Liver (tissue), 3 donors: ENCODE measurements around the gene VSNL1.

Experiments used
- HNF4A ChIP-seq, 2 donors: conservative IDR thresholded peaks; 2 replicates each; pipeline ENCODE4 v1.6.1; 2016; ENCODE audit warnings: antibody characterized with exemption in 2 of 2, mild to moderate bottlenecking in 2 of 2
- RAD21 ChIP-seq, 2 donors: IDR thresholded peaks; 2 replicates each; pipeline ENCODE4 v1.6.1; 2016; ENCODE audit warnings: antibody characterized with exemption in 2 of 2, mild to moderate bottlenecking in 2 of 2
- RXRA ChIP-seq, 2 donors: IDR thresholded peaks; 2 replicates each; pipeline ENCODE4 v1.6.1; 2017 to 2018; ENCODE audit warnings: antibody characterized with exemption in 2 of 2, mild to moderate bottlenecking in 1 of 2
- YY1 ChIP-seq: IDR thresholded peaks from 2 replicates; pipeline ENCODE4 v1.6.1; 2016; ENCODE audit warnings: antibody characterized with exemption, mild to moderate bottlenecking
- TF ChIP-seq, protein P1 (sequence below): fragments of 150-350 bp; IDR thresholded peaks from 2 replicates; pipeline ENCODE4 v1.5.1; 2017; ENCODE audit warnings: improper control_type of control experiment, low read depth, low read length; ENCODE audit not compliant: missing input control
- TF ChIP-seq, protein P2 (sequence below): IDR thresholded peaks from 2 replicates; pipeline ENCODE4 v1.6.1; 2016; ENCODE audit warnings: antibody characterized with exemption
- TF ChIP-seq, protein P3 (sequence below): IDR thresholded peaks from 2 replicates; pipeline ENCODE4 v1.6.1; 2016; ENCODE audit warnings: antibody characterized with exemption
- donor health status: healthy.
- donor health status: healthy.

DNA sequence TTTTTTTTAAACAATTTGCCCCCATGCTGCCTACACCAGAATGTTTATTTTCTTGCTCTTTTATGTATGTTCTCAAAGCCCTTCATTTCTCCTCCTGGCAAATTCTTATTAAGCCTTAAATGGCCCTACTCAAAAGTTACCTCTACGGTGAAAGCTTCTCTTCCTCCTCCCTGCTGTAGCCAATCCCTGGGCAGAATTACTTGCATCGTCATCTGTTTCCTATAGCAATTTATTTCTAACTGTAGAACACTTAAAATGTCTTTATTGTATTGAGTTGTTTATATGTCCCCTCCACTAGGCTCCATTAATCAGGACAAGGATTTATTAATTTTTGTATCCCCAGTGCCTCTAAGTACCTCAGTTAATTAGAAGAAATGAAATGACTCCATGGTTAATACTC, 19.7 kb upstream of the VSNL1 start:
- TF ChIP-seq, protein P1, sequence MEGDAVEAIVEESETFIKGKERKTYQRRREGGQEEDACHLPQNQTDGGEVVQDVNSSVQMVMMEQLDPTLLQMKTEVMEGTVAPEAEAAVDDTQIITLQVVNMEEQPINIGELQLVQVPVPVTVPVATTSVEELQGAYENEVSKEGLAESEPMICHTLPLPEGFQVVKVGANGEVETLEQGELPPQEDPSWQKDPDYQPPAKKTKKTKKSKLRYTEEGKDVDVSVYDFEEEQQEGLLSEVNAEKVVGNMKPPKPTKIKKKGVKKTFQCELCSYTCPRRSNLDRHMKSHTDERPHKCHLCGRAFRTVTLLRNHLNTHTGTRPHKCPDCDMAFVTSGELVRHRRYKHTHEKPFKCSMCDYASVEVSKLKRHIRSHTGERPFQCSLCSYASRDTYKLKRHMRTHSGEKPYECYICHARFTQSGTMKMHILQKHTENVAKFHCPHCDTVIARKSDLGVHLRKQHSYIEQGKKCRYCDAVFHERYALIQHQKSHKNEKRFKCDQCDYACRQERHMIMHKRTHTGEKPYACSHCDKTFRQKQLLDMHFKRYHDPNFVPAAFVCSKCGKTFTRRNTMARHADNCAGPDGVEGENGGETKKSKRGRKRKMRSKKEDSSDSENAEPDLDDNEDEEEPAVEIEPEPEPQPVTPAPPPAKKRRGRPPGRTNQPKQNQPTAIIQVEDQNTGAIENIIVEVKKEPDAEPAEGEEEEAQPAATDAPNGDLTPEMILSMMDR, result no peak
- TF ChIP-seq, protein P2, sequence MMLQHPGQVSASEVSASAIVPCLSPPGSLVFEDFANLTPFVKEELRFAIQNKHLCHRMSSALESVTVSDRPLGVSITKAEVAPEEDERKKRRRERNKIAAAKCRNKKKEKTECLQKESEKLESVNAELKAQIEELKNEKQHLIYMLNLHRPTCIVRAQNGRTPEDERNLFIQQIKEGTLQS, result no peak
- TF ChIP-seq RAD21 (IDR thresholded peaks at IDR 0.05), result no peak
- TF ChIP-seq, protein P3, sequence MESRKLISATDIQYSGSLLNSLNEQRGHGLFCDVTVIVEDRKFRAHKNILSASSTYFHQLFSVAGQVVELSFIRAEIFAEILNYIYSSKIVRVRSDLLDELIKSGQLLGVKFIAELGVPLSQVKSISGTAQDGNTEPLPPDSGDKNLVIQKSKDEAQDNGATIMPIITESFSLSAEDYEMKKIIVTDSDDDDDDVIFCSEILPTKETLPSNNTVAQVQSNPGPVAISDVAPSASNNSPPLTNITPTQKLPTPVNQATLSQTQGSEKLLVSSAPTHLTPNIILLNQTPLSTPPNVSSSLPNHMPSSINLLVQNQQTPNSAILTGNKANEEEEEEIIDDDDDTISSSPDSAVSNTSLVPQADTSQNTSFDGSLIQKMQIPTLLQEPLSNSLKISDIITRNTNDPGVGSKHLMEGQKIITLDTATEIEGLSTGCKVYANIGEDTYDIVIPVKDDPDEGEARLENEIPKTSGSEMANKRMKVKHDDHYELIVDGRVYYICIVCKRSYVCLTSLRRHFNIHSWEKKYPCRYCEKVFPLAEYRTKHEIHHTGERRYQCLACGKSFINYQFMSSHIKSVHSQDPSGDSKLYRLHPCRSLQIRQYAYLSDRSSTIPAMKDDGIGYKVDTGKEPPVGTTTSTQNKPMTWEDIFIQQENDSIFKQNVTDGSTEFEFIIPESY, result no peak
- no peak for TF ChIP-seq YY1
- no peak for TF ChIP-seq RXRA (IDR thresholded peaks at IDR 0.05)
- TF ChIP-seq HNF4A (conservative IDR thresholded peaks at IDR 0.05), result no peak
